Bronchial epithelial cell (primary cell): ENCODE data around the gene ENTR1. TPM values are rescaled to one million over a fixed set of nuclear protein-coding genes. Genes with fewer than 3 reads are reported as not detected.
A peak's percentile ranks its signal among the peaks of the same experiment; 100 is the strongest.

Experiments used
- DNase-seq: peaks from one replicate; pipeline ENCODE4 v3.0.0-alpha.2; 2010; ENCODE audit warnings: low read depth
- FAIRE-seq: peaks from 2 replicates; lab custom pipeline; 2011; peaks lifted over from hg19 to GRCh38; lab: Jason Lieb, UNC
- H3K27me3 ChIP-seq: 2 replicates; pipeline ENCODE4 v1.5.1; 2011; ENCODE audit warnings: low read length; ENCODE audit not compliant: control insufficient read depth, insufficient read depth
- H3K36me3 ChIP-seq: 2 replicates; pipeline ENCODE4 v1.5.1; 2011; ENCODE audit warnings: low read length; ENCODE audit not compliant: control insufficient read depth, insufficient read depth
- H3K4me3 ChIP-seq: 2 replicates; pipeline ENCODE4 v1.5.1; 2011; ENCODE audit warnings: mild to moderate bottlenecking, low read depth, low read length, control low read depth
- CTCF ChIP-seq: IDR thresholded peaks from 2 replicates; pipeline ENCODE4 v1.5.1; 2011; ENCODE audit warnings: mild to moderate bottlenecking, moderate library complexity, low read length, control low read depth, inconsistent platforms; ENCODE audit not compliant: insufficient read depth, severe bottlenecking
- total RNA-seq: library from RNA; depleted of rRNA; stranded (reverse); fragments of >200 nt; gene quantifications from 2 replicates; pipeline ENCODE4 v1.2.1, GENCODE V29; 2014

Gene ENTR1
- total RNA-seq, 1 donor from 2014 or later, result 89.0 TPM

DNA sequence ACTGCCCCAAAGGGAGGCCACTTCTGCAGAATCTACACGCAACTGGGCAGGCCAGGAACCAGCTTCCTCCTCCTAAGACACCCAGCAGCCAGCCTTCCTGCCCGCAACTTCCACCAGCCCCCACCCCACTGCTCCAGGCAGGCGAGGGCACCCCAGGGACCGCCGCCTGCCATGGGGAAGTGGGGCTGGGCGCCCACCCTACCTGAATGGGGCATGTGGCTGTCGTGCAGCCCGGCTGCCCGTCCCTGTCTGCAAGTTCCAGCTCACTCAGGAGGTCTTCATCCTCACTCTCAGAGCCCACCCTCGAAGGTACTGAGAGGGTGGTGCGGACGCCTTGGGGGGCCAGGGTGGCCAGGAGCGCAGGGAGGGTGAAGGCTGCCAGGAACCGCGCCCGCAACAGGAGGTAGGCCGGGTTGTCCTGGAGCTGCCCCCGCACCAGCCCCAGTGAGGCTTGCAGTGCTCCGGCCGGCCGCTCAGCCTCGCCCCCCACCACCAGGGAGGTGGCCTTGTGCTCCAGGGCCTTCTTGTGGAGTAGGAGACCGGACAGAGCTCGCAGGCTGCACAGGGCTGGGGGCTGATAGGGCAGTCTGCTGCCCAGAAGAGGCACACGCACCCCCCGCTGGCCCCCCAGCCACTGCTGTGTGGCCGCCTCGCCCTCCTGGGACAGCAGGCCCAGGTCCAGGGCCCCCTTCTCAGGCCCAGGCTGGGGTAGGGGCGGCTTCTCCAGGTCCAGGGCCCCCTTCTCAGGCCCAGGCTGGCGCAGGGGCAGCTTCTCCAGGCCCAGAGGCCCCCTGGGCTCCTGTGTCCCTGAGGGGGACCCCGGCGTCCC is 32.9 kb downstream of the ENTR1 start:
- no peak overlapping the region for H3K4me3 ChIP-seq
- FAIRE-seq (no peak), DNase-seq (no peak)
- H3K27me3 ChIP-seq, result no peaks in the 10 kb centered on the region
- H3K36me3 ChIP-seq, result peaks cover 26% of the 10 kb centered on the region
- TF ChIP-seq CTCF, result no peak

DNA sequence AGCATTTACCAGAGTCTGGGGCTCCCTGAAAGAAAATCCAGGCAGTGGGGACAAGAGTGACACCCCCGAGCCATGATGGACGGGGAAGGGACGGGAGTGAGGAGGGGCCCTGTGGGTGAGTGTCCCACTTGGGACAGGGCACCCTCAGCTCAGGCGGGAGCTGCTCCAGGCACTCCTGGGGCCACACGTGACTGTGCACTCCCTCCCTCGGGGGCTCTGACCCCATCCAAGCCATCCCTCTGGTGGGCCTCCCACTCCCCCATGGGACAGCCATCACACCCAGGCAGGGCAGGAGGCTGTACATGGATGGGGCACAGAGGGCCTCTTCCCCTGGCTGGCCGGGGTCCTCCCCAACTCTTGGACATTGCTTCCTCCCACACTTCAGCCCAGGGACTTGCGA is 34.0 kb downstream of the ENTR1 start:
- no peaks in the 10 kb centered on the region for H3K27me3 ChIP-seq
- TF ChIP-seq CTCF, result no peak
- FAIRE-seq (no peak), DNase-seq (no peak)
- H3K36me3 ChIP-seq, result peaks cover 23% of the 10 kb centered on the region
- H3K4me3 ChIP-seq, result no peak overlapping the region

GRCh38 chr9:136375096-136375495 is 35.3 kb downstream of the ENTR1 start:
- no peak for DNase-seq
- Histone ChIP-seq H3K27me3 (no peaks in the 10 kb centered on the region), H3K36me3 (peaks cover 16% of the 10 kb centered on the region), H3K4me3 (no peak overlapping the region)
- FAIRE-seq, result no peak
- TF ChIP-seq CTCF, result no peak

GRCh38 chr9:136374183-136374575 is 36.2 kb downstream of the ENTR1 start:
- peaks cover 12% of the 10 kb centered on the region for H3K36me3 ChIP-seq
- TF ChIP-seq CTCF, result no peak
- H3K27me3 ChIP-seq, result no peaks in the 10 kb centered on the region
- no peak for DNase-seq
- H3K4me3 ChIP-seq, result no peak overlapping the region
- FAIRE-seq, result peak; percentile 7

DNA sequence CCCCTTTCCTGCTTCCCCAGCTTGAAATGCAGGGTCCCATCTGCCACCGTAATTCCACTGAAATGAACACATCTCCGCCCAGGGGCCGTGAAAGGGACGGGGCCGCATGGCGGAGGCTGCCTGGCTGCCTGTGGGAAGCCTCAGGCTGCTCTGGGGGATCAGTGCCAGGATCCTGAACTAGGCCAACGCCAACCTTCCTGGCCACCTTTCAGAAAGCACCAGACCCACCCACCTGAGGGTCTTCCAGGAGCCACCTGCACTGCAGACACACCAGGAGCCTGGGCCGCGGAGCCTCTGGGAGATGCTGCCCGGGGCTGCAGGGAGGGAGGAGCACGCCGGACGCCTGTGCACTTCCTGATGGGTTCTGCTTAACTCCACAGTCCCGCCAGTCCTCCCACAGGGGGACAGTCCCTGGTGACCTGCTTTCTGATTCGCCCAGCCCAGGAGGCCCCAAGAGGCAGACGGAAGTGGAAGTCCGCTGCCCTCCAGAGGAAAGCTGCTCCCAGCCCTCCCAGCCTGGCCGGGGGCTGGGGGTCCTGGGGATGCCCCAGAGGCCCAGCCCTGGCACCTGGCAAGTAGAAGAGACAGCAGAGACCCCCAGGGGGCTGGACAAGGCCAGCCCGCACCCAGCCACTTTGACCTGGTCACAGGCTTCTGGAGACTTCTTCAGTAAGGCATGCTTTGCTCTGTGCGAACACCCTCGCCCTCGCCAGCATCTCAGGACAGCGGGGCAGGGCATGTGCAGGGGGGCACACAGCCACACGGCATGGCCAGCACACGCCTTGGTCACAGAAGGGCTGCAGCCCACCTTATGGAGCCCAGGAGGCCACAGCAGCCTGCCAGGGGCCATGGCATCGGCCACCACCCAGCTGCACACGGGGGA is 36.9 kb downstream of the ENTR1 start, which contains the start of gene CARD9:
Gene CARD9, minus strand, starts transcription at position 370 of the 883 bp plus-strand sequence. CDS start 1,591 bp downstream, outside the sequence.
- peaks cover 8% of the 10 kb centered on the region for H3K36me3 ChIP-seq
- H3K4me3 ChIP-seq, result no peak within 1 kb of the TSS
- FAIRE-seq (no peak), DNase-seq (no peak)
- TF ChIP-seq CTCF, result no peak
- no peaks in the 10 kb centered on the region for H3K27me3 ChIP-seq
